ENCODE measurements around the gene FOXK2.

Gene FOXK2

GRCh38 chr17:82605939-82606600 lies 86.5 kb downstream of the FOXK2 start:
- DNase-seq (ENCODE audit: low read depth in 1 of 2, low spot score in 1 of 2): no peak

DNA sequence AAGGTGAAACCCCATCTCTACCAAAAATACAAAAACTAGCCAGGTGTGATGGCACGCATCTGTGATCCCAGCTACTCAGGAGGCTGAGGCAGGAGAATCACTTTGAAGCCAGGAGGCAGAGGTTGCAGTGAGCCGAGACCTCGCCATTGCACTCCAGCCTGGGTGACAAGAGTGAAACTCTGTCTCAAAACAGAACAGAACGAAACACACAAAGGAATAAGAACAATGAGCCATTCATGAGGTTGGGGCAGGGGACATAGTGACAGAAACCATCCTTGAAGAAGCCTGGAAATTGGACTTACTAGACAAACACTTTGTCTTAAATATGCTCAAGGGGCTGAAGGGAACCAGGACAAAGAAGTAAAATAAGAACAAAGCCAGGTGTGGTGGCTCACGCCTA lies 89.3 kb downstream of the FOXK2 start:
- no peak for DNase-seq (ENCODE audit: low read depth in 1 of 2, low spot score in 1 of 2)

GRCh38 chr17:82609655-82610054 lies 90.1 kb downstream of the FOXK2 start:
- DNase-seq (ENCODE audit: low read depth in 1 of 2, low spot score in 1 of 2): no peak

GRCh38 chr17:82611140-82612058 lies 91.9 kb downstream of the FOXK2 start:
- DNase-seq (ENCODE audit: low read depth in 1 of 2, low spot score in 1 of 2): no peak

DNA sequence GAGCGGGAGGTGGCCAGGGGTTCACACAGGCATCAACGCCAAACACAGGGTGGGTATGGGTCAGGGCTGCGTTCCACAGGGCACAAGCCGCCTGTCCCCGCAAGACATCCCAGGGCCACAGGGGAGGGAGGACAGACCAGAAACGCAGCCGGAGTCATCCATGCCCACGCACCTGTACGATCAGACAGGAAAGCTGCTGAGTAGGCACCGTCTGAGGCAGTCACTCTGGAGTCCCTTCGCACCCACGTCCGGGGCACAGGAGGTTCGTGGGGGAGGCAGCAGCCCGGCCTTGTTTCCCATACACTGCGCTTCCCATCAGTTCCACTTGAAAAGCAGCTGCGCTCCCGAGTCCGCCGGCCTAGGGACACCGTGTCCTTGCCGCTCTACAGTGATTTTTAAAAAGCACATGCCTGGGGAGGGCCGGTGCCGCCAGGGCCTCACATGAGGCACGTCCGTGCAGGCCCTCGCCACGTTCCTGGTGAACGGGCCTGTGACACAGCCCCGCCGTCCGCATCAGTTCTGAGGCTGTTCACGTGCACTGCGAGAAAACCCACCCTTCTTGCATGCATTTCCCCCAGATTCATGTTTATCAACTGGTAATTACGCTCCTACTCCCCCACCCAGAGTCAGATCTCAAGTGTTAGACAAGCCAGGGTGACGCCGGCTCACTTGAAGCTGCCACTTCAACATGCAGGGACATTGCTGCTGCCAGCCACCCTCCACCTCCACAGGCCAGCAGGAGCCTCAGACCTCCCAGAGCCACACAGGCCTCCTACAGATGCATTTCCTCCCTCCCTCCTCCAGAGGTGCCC lies 94.0 kb downstream of the FOXK2 start:
- DNase-seq (ENCODE audit: low read depth in 1 of 2, low spot score in 1 of 2): no peak

DNA sequence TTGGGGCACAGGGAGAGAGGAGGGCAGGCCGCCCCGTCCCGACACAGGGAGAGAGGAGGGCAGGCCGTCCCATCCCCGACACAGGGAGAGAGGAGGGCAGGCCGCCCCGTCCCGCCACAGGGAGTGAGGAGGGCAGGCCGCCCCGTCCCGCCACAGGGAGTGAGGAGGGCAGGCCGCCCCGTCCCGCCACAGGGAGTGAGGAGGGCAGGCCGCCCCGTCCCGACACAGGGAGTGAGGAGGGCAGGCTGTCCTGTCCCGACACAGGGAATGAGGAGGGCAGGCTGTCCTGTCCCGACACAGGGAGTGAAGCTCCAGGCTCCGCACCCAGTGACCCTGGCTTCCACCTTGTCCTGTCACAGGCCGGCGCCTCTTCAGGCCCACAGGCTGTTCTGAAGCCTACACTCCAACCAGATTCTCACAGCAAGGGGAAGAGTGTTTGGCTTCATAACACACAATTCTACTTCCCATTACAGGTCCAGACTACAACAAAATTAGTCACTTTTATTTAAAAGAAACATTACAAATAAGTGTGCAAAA lies 94.6 kb downstream of the FOXK2 start:
- DNase-seq (ENCODE audit: low read depth in 1 of 2, low spot score in 1 of 2): no peak

- DNase-seq (ENCODE audit: low read depth in 1 of 2, low spot score in 1 of 2): no peak
Measured at GRCh38 chr17:82615084-82616020, 95.8 kb downstream of the FOXK2 start.

- no peak for DNase-seq (ENCODE audit: low read depth in 1 of 2, low spot score in 1 of 2)
Measured at GRCh38 chr17:82616021-82616711, 96.6 kb downstream of the FOXK2 start.

- no peak for DNase-seq (ENCODE audit: low read depth in 1 of 2, low spot score in 1 of 2)
Measured at GRCh38 chr17:82619211-82619610, 99.7 kb downstream of the FOXK2 start.

DNA sequence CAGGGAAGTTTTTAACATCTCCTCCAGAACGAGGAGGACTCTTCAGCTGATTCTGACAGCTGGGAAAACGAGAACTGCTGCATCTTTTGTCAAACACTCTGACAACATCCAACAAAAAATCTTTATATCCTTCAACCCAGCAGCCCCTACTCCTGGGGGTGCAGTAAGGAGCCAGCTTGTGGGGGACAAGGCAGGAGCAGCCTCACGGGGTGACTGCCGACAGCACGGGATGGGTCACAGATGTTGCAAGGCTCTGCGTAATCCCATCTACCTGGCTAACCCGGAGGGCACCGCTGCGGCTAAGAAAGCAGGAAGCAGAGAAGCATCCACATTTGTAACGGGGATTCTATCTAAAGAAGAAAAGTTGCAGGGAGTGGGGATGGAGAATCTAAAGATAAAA lies 100.1 kb downstream of the FOXK2 start:
- DNase-seq (ENCODE audit: low read depth in 1 of 2, low spot score in 1 of 2): no peak

DNA sequence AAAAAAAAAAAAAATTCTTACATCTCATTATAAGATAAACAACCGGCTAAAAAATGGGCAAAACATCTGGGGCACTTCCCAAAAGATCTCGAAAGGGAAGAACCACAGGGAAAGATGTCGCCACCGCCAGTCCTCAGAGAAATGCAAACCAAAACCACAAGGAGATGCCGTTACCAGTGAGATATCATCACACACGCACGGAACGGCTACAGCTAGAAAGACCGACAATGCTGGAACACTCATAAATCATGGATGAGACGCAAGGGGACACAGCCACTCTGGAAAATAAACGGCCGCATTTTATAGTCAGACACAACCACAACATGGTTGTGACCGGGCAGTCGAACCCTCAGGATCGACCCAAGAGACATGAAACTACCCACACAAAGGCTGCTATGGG lies 104.2 kb downstream of the FOXK2 start:
- DNase-seq (ENCODE audit: low read depth in 1 of 2, low spot score in 1 of 2): no peak

DNA sequence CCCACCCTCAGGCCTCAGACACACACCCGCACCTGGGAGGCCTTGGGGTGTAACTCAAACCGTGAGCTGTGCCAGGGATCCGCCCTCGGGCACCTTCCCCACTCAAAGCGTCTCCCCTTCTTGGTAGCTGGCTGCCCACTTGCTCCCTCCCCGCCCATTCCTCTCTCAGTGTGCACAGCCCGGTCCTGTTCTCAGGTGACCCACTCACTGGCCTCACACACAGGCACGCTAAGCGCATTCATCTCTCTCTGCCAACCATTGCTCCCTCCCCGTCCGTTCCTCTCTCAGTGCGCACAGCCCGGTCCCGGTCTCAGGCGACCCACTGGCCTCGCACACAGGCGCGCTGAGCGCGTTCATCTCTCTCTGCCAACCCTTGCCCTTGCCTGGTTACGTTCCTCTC lies 107.9 kb downstream of the FOXK2 start:
- DNase-seq (ENCODE audit: low read depth in 1 of 2, low spot score in 1 of 2): no peak

GRCh38 chr17:82629748-82630147 lies 110.2 kb downstream of the FOXK2 start:
- DNase-seq (ENCODE audit: low read depth in 1 of 2, low spot score in 1 of 2): no peak

- DNase-seq (ENCODE audit: low read depth in 1 of 2, low spot score in 1 of 2): no peak
Measured at GRCh38 chr17:82630212-82630611, 110.7 kb downstream of the FOXK2 start.

DNA sequence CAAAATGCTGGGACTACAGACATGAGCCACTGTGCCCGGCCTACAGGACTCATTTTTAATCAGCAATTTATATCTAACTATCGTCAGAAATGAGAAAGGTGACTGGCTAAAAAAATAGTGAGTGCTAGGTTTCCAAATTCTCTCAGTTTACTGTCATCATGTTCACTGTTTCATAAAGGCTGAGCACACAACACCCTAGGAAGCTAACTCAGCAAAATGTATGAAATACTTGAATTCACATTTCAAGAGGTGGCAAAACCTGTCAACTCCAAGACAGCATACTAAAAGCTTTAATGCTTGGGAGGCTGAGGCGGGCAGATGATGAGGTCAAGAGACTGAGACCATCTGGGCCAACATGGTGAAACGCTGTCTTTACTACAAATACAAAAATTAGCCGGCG lies 112.0 kb downstream of the FOXK2 start:
- no peak for DNase-seq (ENCODE audit: low read depth in 1 of 2, low spot score in 1 of 2)

GRCh38 chr17:82632451-82632850 lies 112.9 kb downstream of the FOXK2 start:
- no peak for DNase-seq (ENCODE audit: low read depth in 1 of 2, low spot score in 1 of 2)

- no peak for DNase-seq (ENCODE audit: low read depth in 1 of 2, low spot score in 1 of 2)
Measured at GRCh38 chr17:82633343-82633742, 113.8 kb downstream of the FOXK2 start.

- DNase-seq (ENCODE audit: low read depth in 1 of 2, low spot score in 1 of 2): no peak
Measured at GRCh38 chr17:82636626-82637598, 117.4 kb downstream of the FOXK2 start.

Measured in activated T-helper 1 cell treated with anti-CD3 and anti-CD28 coated beads, Interleukin-2, amount 50 U/mL, for 16 hours (primary cell).